HG03159 (cell line): ENCODE data around the gene FERMT2.
"Not testable (repeated sequence)": the region's sequence is repeated elsewhere in the genome, so short reads cannot be mapped to it uniquely, and the experiment has no call there.

Experiments used
- ATAC-seq: cut with Tn5 transposase; IDR thresholded peaks from one replicate; pipeline ENCODE4 v1.9.1; 2021; ENCODE audit warnings: mild to moderate bottlenecking, moderate library complexity; ENCODE audit not compliant: unreplicated experiment

The FERMT2 gene

GRCh38 chr14:52868911-52869618 lies 81.8 kb downstream of the FERMT2 start:
- ATAC-seq = no peak

GRCh38 chr14:52864893-52865292 lies 86.0 kb downstream of the FERMT2 start:
- ATAC-seq = not testable (repeated sequence)

- ATAC-seq = no peak
Measured at GRCh38 chr14:52863334-52863700, 87.5 kb downstream of the FERMT2 start.

- no peak for ATAC-seq
Measured at GRCh38 chr14:52862632-52863333, 88.1 kb downstream of the FERMT2 start.

GRCh38 chr14:52861403-52861802 lies 89.4 kb downstream of the FERMT2 start:
- ATAC-seq = no peak

GRCh38 chr14:52860910-52861309 lies 89.9 kb downstream of the FERMT2 start:
- no peak for ATAC-seq

GRCh38 chr14:52860209-52860608 lies 90.6 kb downstream of the FERMT2 start:
- ATAC-seq = no peak

- ATAC-seq = no peak
Measured at GRCh38 chr14:52856139-52856538, 94.7 kb downstream of the FERMT2 start.

- no peak for ATAC-seq
Measured at GRCh38 chr14:52853522-52853854, 97.4 kb downstream of the FERMT2 start.

- ATAC-seq = no peak
Measured at GRCh38 chr14:52852810-52853521, 97.9 kb downstream of the FERMT2 start.

- ATAC-seq = no peak
Measured at GRCh38 chr14:52850451-52850909, 100.4 kb downstream of the FERMT2 start.

GRCh38 chr14:52848626-52849025 lies 102.2 kb downstream of the FERMT2 start:
- ATAC-seq = no peak

- no peak for ATAC-seq
Measured at GRCh38 chr14:52846591-52846990, 104.3 kb downstream of the FERMT2 start.

- no peak for ATAC-seq
Measured at GRCh38 chr14:52845081-52845480, 105.8 kb downstream of the FERMT2 start.

- no peak for ATAC-seq
Measured at GRCh38 chr14:52844262-52845060, 106.4 kb downstream of the FERMT2 start.

GRCh38 chr14:52840877-52841276 lies 110.0 kb downstream of the FERMT2 start:
- no peak for ATAC-seq

- ATAC-seq = no peak
Measured at GRCh38 chr14:52837451-52837850, 113.4 kb downstream of the FERMT2 start.

GRCh38 chr14:52836063-52836462 lies 114.8 kb downstream of the FERMT2 start:
- no peak for ATAC-seq

GRCh38 chr14:52835122-52835903 lies 115.5 kb downstream of the FERMT2 start:
- no peak for ATAC-seq

- ATAC-seq = no peak
Measured at GRCh38 chr14:52834440-52834842, 116.4 kb downstream of the FERMT2 start.
